ENCODE data around the gene EPHX1.
"Not testable (repeated sequence)": the region's sequence is repeated elsewhere in the genome, so short reads cannot be mapped to it uniquely, and the experiment has no call there.

The EPHX1 gene

DNA sequence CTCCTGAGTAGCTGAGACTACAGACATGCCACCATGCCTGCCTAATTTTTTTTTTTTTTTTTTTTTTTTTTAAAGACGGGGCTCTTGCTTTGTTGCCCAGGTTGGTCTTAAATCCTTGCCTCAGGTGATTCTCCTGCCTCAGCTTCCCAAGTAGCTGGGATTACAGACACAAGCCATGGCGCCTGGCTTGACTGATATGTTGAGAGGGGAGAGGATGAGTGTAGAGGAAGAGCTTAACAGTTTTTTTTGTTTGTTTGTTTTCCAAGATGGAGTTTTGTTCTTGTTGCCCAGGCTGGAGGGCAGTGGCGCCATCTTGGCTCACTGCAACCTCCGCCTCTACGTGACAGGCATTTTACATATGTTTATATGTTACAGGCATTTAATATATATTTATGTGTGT, 29.8 kb upstream of the EPHX1 start:
- H3K9me3 ChIP-seq (ENCODE audit: control insufficient read depth, low read length): no peaks in the 10 kb centered on the region
- no peak overlapping the region for H3K9ac ChIP-seq (ENCODE audit: low read length)
- H3K36me3 ChIP-seq (ENCODE audit: control insufficient read depth, insufficient read depth, low read length): no peaks in the 10 kb centered on the region
- peaks cover 17% of the 10 kb centered on the region for H3K4me1 ChIP-seq (ENCODE audit: control insufficient read depth, insufficient read depth, low read length)
- no peak overlapping the region for H3K4me3 ChIP-seq (ENCODE audit: low read length)
- H3K27me3 ChIP-seq (ENCODE audit: control insufficient read depth, insufficient read depth, low read length): no peaks in the 10 kb centered on the region

DNA sequence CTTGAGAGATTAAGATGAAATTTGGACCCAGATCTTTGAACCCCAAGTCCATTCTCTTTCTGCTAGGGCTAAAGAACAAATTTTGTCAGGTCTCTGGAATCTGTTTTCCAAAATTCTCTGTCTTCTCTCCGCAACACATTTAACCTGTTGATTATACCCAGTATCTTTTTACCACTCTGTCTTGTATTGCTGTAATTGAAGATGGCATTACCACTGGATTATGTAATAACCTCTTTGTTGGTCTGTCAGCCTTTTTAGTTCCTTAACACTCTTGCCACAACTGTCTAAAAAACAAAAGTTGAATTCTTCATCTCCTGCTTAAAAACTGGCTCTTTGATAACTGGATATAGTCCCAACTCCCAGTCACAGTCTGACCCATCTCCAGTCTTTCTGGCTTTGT, 29.3 kb upstream of the EPHX1 start:
- Histone ChIP-seq H3K9ac (ENCODE audit: low read length) (no peak overlapping the region), H3K36me3 (ENCODE audit: control insufficient read depth, insufficient read depth, low read length) (no peaks in the 10 kb centered on the region), H3K4me3 (ENCODE audit: low read length) (no peak overlapping the region), H3K4me1 (ENCODE audit: control insufficient read depth, insufficient read depth, low read length) (peaks cover 14% of the 10 kb centered on the region), H3K27me3 (ENCODE audit: control insufficient read depth, insufficient read depth, low read length) (no peaks in the 10 kb centered on the region), H3K9me3 (ENCODE audit: control insufficient read depth, low read length) (no peaks in the 10 kb centered on the region)

DNA sequence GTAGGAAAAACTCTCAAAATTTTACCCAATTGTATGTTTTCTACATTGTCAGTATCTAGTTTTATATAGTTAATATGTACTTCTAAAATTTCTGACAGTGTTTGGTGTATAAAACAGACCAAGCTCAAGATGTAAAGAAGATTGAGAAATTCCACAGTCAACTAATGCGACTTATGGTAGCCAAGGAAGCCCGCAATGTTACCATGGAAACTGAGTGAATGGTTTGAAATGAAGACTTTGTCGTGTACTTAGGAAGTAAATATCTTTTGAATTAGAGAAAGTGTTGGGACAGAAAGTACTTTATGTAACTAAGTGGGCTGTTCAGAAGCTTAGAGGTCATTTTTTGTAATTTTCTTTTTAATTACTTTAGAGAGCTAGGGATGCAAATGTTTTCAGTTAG, 20.8 kb upstream of the EPHX1 start:
- H3K36me3 ChIP-seq (ENCODE audit: control insufficient read depth, insufficient read depth, low read length): peaks cover 11% of the 10 kb centered on the region
- not testable (repeated sequence) for H3K4me1 ChIP-seq (ENCODE audit: control insufficient read depth, insufficient read depth, low read length); H3K9ac ChIP-seq (ENCODE audit: low read length); H3K27me3 ChIP-seq (ENCODE audit: control insufficient read depth, insufficient read depth, low read length); H3K9me3 ChIP-seq (ENCODE audit: control insufficient read depth, low read length); H3K4me3 ChIP-seq (ENCODE audit: low read length)

DNA sequence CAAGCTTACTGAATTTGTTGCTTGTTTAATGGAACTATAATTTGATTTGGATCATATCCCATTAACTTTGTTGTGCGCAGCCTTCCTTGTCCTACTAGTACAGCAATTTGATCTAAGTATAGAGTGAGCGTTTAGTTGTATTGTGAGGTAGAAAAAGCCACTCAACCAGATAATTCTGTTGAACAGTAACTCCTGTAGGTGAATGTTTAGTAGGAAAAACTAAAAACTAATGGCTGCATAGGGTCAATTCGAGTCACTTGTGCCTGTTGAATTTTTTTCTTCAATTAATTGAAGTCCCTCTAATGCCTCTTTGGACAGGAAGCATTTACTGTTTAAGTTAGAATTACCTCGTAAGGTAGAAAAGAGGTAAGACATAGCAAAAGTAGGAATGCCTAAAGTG, 15.0 kb upstream of the EPHX1 start:
- H3K36me3 ChIP-seq (ENCODE audit: control insufficient read depth, insufficient read depth, low read length): no peaks in the 10 kb centered on the region
- H3K27me3 ChIP-seq (ENCODE audit: control insufficient read depth, insufficient read depth, low read length): no peaks in the 10 kb centered on the region

DNA sequence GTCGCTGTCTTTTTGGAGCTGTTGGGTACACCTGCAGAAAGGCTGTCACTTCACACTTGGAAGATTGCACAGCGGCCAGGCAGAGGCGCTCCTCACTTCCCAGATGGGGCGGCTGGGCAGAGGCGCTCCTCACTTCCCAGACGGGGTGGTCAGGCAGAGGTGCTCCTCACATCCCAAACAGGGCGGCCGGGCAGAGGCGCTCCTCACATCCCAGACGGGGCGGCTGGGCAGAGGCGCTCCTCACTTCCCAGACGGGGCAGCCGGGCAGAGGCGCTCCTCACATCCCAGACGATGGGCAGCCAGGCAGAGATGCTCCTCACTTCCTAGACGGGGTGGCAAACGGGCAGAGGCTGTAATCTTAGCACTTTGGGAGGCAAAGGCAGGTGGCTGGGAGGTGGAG, 13.8 kb upstream of the EPHX1 start:
- H3K27me3 ChIP-seq (ENCODE audit: control insufficient read depth, insufficient read depth, low read length); H3K36me3 ChIP-seq (ENCODE audit: control insufficient read depth, insufficient read depth, low read length); H3K4me1 ChIP-seq (ENCODE audit: control insufficient read depth, insufficient read depth, low read length); H3K9me3 ChIP-seq (ENCODE audit: control insufficient read depth, low read length); H3K4me3 ChIP-seq (ENCODE audit: low read length); H3K9ac ChIP-seq (ENCODE audit: low read length): not testable (repeated sequence)

More for the DNA sequence above, 15.0 kb upstream of the EPHX1 start:
- Histone ChIP-seq H3K9ac (ENCODE audit: low read length) (no peak overlapping the region), H3K4me1 (ENCODE audit: control insufficient read depth, insufficient read depth, low read length) (no peaks in the 10 kb centered on the region), H3K9me3 (ENCODE audit: control insufficient read depth, low read length) (no peaks in the 10 kb centered on the region), H3K4me3 (ENCODE audit: low read length) (no peak overlapping the region)

DNA sequence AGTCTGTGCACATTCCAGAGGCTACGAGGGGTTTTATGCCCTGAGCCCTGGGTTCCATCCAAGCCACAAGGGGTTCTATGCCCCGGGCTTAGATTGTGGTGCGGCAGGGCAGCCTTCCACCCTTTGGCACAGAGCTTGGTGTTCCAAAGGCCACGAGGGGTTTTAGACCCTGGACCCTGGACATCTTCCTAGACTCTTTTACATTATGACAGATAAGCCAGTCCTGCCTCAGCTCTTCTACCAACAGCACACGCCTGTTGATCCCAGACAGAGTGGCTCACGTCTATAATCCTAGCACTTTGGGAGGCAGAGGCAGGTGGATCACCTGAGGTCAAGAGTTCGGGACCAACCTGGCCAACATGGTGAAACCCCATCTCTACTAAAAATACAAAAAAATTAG, 8.8 kb upstream of the EPHX1 start:
- H3K9ac ChIP-seq (ENCODE audit: low read length); H3K4me3 ChIP-seq (ENCODE audit: low read length); H3K4me1 ChIP-seq (ENCODE audit: control insufficient read depth, insufficient read depth, low read length); H3K36me3 ChIP-seq (ENCODE audit: control insufficient read depth, insufficient read depth, low read length); H3K9me3 ChIP-seq (ENCODE audit: control insufficient read depth, low read length); H3K27me3 ChIP-seq (ENCODE audit: control insufficient read depth, insufficient read depth, low read length): not testable (repeated sequence)

DNA sequence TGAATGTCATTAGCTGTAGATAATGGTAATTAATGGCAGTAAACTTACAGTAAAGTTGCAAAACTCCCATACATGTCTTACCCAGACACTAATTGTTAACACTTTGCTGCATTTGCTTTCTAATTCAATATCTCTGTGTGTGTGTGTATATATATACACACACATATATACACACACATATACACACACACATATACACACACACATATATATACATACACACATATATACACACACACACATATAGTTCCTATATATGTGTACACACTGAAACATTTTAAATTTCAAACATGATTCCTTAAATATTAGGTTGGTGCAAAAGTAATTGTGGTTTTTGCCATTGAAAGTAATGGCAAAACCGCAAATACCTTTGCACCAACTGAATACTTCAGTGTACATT, 3.7 kb upstream of the EPHX1 start:
- no peaks in the 10 kb centered on the region for H3K27me3 ChIP-seq (ENCODE audit: control insufficient read depth, insufficient read depth, low read length)
- H3K9me3 ChIP-seq (ENCODE audit: control insufficient read depth, low read length): no peaks in the 10 kb centered on the region

DNA sequence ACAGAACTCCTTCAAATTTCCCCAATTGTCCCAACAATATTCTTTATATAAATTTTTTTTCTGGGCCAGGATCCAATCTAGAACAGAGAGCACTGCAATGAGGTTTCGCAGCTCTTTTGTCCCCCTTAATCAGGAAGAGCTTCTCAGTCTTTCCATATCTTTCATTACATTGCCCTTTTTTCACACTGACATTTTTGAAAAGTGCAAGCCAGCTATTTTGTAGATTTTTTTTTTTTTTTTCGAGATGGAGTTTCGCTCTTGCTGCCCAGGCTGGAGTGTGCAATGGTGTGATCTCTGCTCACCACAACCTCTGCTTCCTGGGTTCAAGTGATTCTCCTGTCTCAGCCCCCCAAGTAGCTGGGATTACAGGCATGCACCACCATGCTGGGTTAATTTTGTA, 3.2 kb upstream of the EPHX1 start:
- not testable (repeated sequence) for H3K9ac ChIP-seq (ENCODE audit: low read length); H3K27me3 ChIP-seq (ENCODE audit: control insufficient read depth, insufficient read depth, low read length); H3K36me3 ChIP-seq (ENCODE audit: control insufficient read depth, insufficient read depth, low read length); H3K4me3 ChIP-seq (ENCODE audit: low read length); H3K9me3 ChIP-seq (ENCODE audit: control insufficient read depth, low read length); H3K4me1 ChIP-seq (ENCODE audit: control insufficient read depth, insufficient read depth, low read length)

More for the DNA sequence above, 3.7 kb upstream of the EPHX1 start:
- no peak overlapping the region for H3K4me3 ChIP-seq (ENCODE audit: low read length)
- no peak overlapping the region for H3K9ac ChIP-seq (ENCODE audit: low read length)
- H3K36me3 ChIP-seq (ENCODE audit: control insufficient read depth, insufficient read depth, low read length): no peaks in the 10 kb centered on the region
- H3K4me1 ChIP-seq (ENCODE audit: control insufficient read depth, insufficient read depth, low read length): peaks cover 4% of the 10 kb centered on the region

DNA sequence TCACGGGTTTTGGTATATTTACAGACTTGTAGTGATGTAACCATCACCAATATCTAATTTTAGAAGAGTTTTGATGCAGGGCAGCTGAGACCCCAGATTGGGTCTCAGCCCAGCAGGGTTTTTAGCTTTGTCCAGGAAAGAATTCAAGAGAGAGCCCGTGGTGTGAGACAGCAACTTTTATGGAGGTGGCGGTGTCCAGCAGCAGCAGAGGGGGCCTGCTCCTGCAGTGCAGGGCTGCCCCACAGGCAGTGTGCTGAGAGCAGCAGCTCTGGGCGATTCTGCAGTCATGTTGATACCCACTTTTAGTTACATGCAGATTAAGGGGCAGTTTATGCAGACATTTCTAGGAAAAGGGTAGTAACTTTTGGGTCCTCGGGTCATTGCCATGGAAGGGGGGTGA, 1.8 kb upstream of the EPHX1 start:
- no peaks in the 10 kb centered on the region for H3K27me3 ChIP-seq (ENCODE audit: control insufficient read depth, insufficient read depth, low read length)
- no peaks in the 10 kb centered on the region for H3K36me3 ChIP-seq (ENCODE audit: control insufficient read depth, insufficient read depth, low read length)
- no peaks in the 10 kb centered on the region for H3K9me3 ChIP-seq (ENCODE audit: control insufficient read depth, low read length)
- no peak overlapping the region for H3K4me3 ChIP-seq (ENCODE audit: low read length)
- H3K9ac ChIP-seq (ENCODE audit: low read length): no peak overlapping the region
- H3K4me1 ChIP-seq (ENCODE audit: control insufficient read depth, insufficient read depth, low read length): peaks cover 22% of the 10 kb centered on the region

DNA sequence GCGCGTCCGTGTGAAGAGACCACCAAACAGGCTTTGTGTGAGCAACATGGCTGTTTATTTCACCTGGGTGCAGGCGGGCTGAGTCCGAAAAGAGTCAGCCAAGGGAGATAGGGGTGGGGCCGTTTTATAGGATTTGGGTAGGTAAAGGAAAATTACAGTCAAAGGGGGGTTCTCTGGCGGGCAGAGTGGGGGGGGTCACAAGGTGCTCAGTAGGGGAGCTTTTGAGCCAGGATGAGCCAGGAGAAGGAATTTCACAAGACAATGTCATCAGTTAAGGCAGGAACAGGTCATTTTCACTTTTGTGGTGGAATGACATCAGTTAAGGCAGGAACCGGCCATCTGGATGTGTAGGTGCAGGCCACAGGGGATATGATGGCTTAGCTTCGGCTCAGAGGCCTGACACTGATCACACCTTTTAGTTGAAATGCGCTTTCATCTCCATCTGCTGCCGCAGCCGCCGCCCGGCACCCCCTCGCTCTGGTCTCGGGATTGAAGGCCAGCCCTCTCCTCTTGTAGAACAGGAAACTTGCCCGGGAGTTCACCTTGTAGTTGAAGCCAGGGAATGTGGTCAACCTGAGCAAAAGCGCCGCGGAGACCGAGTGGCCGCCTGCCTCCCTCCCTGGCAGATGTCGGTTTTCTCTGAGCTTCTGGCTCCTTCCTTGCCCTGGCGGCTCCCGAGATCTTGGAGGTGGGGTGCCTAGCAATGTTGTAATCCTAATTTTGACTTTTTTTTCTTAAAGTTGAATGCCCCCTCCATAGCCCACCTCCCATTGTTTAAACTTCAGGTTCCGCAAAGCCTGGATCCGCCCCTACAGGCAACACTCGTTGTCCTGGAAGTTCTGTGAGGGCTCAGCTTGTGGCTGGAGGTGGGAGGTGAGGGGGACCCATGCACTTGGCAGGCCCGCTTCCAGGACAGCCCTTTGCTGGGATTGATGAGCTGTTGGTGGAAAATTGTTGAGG, 935 bp downstream of the EPHX1 start:
- Histone ChIP-seq H3K4me1 (ENCODE audit: control insufficient read depth, insufficient read depth, low read length) (peaks cover 40% of the 10 kb centered on the region), H3K9ac (ENCODE audit: low read length) (peak overlapping the region; percentile 50)
- H3K27me3 ChIP-seq (ENCODE audit: control insufficient read depth, insufficient read depth, low read length); H3K4me3 ChIP-seq (ENCODE audit: low read length); H3K9me3 ChIP-seq (ENCODE audit: control insufficient read depth, low read length); H3K36me3 ChIP-seq (ENCODE audit: control insufficient read depth, insufficient read depth, low read length): not testable (repeated sequence)

DNA sequence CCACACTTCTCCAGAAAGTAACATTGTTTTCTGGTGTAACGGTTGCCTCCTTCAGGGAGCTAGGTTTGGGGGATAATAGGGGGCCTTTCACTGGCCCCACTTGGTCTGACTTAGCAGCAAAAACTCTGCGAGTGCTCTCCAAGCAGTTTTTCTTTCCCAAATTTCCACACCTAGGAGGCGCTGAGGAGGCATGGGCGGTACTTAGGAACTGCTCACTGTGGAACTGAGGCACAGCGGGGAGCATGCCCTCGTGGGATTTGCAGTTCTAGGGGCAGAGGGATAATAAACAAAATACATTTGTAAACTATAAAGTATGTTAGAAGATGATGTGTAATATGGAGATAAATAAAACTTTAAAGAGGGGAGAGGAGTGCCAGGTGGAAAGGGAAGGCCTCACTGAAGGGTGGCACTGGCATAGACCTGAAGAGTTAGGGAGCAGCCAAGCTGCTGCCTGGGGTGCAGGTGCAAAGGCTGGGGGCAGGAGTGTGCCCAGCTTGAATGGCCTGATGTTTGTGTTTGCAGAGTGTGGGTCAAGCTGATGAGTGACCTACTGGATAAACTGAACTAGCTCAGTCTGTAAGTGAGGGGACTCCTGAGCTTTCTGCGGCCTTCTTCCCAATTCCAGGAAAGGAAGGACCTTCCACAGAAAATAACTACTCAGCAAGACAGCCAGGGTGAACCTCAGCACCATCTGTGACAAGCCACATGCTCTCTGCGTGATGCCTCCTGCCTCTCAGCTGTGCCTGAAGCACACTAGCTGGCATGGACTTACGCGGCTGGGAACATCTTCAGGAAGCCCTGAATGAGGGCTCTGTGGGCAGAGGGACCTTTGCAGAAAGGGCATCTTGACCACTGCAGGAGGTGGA, 1.9 kb downstream of the EPHX1 start:
- Histone ChIP-seq H3K36me3 (ENCODE audit: control insufficient read depth, insufficient read depth, low read length) (no peaks in the 10 kb centered on the region), H3K4me1 (ENCODE audit: control insufficient read depth, insufficient read depth, low read length) (peaks cover 48% of the 10 kb centered on the region), H3K27me3 (ENCODE audit: control insufficient read depth, insufficient read depth, low read length) (no peaks in the 10 kb centered on the region), H3K4me3 (ENCODE audit: low read length) (no peak overlapping the region), H3K9ac (ENCODE audit: low read length) (no peak overlapping the region), H3K9me3 (ENCODE audit: control insufficient read depth, low read length) (no peaks in the 10 kb centered on the region)

DNA sequence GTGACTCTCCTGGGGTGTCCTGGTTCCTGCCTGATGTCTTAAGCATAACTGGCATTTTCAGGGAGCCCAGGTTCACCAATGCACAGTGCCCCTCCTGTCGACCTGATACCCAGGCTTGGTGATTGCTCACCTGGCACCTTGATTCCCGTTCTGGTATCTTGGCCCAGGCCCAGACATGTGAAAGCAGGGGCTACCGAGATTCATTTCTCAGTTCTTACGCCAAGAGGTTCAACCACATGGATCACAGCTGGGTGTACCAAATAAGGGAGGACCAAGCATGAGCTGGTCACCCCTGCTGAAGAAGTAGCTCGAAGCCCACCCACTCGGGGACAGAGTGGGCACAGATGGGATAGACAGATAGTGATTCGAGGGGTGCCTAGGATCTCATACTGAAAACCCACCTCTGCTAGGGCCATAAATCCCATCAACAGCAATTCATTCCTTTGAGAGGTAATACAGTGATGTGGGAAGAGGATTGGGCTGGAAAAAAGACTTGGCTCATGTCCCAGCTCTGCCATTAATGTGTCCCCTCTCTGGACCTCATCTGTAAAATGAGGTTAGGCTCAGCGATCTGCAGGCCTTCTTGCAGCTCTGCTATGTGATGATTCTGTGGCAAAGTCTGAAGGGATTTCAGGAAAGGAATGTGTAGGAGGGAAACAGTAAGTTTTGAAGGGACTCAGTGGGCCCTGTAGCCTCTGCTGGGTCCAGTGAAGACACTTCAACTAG, 2.7 kb downstream of the EPHX1 start:
- no peaks in the 10 kb centered on the region for H3K36me3 ChIP-seq (ENCODE audit: control insufficient read depth, insufficient read depth, low read length)
- no peaks in the 10 kb centered on the region for H3K27me3 ChIP-seq (ENCODE audit: control insufficient read depth, insufficient read depth, low read length)
- H3K9ac ChIP-seq (ENCODE audit: low read length): no peak overlapping the region
- no peaks in the 10 kb centered on the region for H3K9me3 ChIP-seq (ENCODE audit: control insufficient read depth, low read length)
- peaks cover 56% of the 10 kb centered on the region for H3K4me1 ChIP-seq (ENCODE audit: control insufficient read depth, insufficient read depth, low read length)
- H3K4me3 ChIP-seq (ENCODE audit: low read length): no peak overlapping the region

Measured in mucosa of stomach (tissue), 1 donor.